ENCODE results near the gene MTHFSD. TPM values are rescaled to one million over a fixed set of nuclear protein-coding genes. Genes with fewer than 3 reads are reported as not detected.
A peak's percentile ranks its signal among the peaks of the same experiment; 100 is the strongest.

MTHFSD gene
- total RNA-seq, 4 donors from 2014 or later = 22.7 to 40.8 (median 25.4) TPM

- Histone ChIP-seq H3K27ac (no peak overlapping the region), H3K4me1 (peaks cover 0 to 16% (median 0%) of the 10 kb centered on the region in 4 donors), H3K9me3 (no peaks in the 10 kb centered on the region), H3K4me3 (no peak overlapping the region), H3K36me3 (no peaks in the 10 kb centered on the region), H3K27me3 (peaks cover 0 to 24% of the 10 kb centered on the region in 2 donors)
- WGBS, 2 donors = 64 to 67% methylated on average over 22 of the region's 22 CpGs
- no peak for TF ChIP-seq CTCF (IDR thresholded peaks at IDR 0.05)
- TF ChIP-seq POLR2A (IDR thresholded peaks at IDR 0.05) = no peak
- TF ChIP-seq EP300 (IDR thresholded peaks at IDR 0.05) = no peak
- DNase-seq (ENCODE audit: low spot score in 2 of 2) = no peak
These were observed 43.9 kb upstream of the MTHFSD start for GRCh38 chr16:86598607-86599565.

- Histone ChIP-seq H3K27ac (no peak overlapping the region), H3K9me3 (no peaks in the 10 kb centered on the region), H3K4me3 (no peak overlapping the region), H3K27me3 (peaks cover 0 to 33% of the 10 kb centered on the region in 2 donors), H3K4me1 (peaks cover 0 to 21% (median 0%) of the 10 kb centered on the region in 4 donors), H3K36me3 (no peaks in the 10 kb centered on the region)
- no peak for DNase-seq (ENCODE audit: low spot score in 2 of 2)
- TF ChIP-seq EP300 (IDR thresholded peaks at IDR 0.05) = no peak
- TF ChIP-seq POLR2A (IDR thresholded peaks at IDR 0.05) = no peak
- TF ChIP-seq CTCF (IDR thresholded peaks at IDR 0.05) = no peak
- WGBS, 2 donors = 33 to 46% methylated on average over 7 of the region's 7 CpGs
These were observed 43.0 kb upstream of the MTHFSD start for GRCh38 chr16:86597880-86598606.

GRCh38 chr16:86597126-86597879 is 42.3 kb upstream of the MTHFSD start:
- H3K27ac ChIP-seq = peak overlapping the region in 1 of 4 donors; percentile 32
- H3K36me3 ChIP-seq = no peaks in the 10 kb centered on the region
- 65 to 67% methylated on average over 18 of the region's 18 CpGs for WGBS, 2 donors
- DNase-seq (ENCODE audit: low spot score in 2 of 2) = no peak
- no peak overlapping the region for H3K4me3 ChIP-seq
- H3K27me3 ChIP-seq = peaks cover 0 to 39% of the 10 kb centered on the region in 2 donors
- H3K4me1 ChIP-seq = peaks cover 0 to 21% (median 0%) of the 10 kb centered on the region in 4 donors
- no peak for TF ChIP-seq CTCF (IDR thresholded peaks at IDR 0.05)
- no peak for TF ChIP-seq EP300 (IDR thresholded peaks at IDR 0.05)
- no peak for TF ChIP-seq POLR2A (IDR thresholded peaks at IDR 0.05)
- H3K9me3 ChIP-seq = no peaks in the 10 kb centered on the region

GRCh38 chr16:86595983-86596605 is 41.1 kb upstream of the MTHFSD start:
- H3K27me3 ChIP-seq = peaks cover 0 to 45% of the 10 kb centered on the region in 2 donors
- H3K4me3 ChIP-seq = no peak overlapping the region
- peaks cover 0 to 21% (median 0%) of the 10 kb centered on the region in 4 donors for H3K4me1 ChIP-seq
- no peaks in the 10 kb centered on the region for H3K9me3 ChIP-seq
- no peak overlapping the region for H3K27ac ChIP-seq
- H3K36me3 ChIP-seq = no peaks in the 10 kb centered on the region
- 61 to 63% methylated on average over 10 of the region's 10 CpGs for WGBS, 2 donors
- DNase-seq (ENCODE audit: low spot score in 2 of 2) = no peak
- TF ChIP-seq EP300 (IDR thresholded peaks at IDR 0.05) = no peak

- peaks cover 0 to 21% (median 0%) of the 10 kb centered on the region in 4 donors for H3K4me1 ChIP-seq
- TF ChIP-seq POLR2A (IDR thresholded peaks at IDR 0.05) (no peak), EP300 (IDR thresholded peaks at IDR 0.05) (no peak), CTCF (IDR thresholded peaks at IDR 0.05) (no peak)
- DNase-seq (ENCODE audit: low spot score in 2 of 2) = no peak
- WGBS, 2 donors = 29 to 46% methylated on average over 8 of the region's 8 CpGs
- H3K9me3 ChIP-seq = no peaks in the 10 kb centered on the region
- H3K4me3 ChIP-seq = no peak overlapping the region
- no peak overlapping the region for H3K27ac ChIP-seq
- no peaks in the 10 kb centered on the region for H3K36me3 ChIP-seq
- H3K27me3 ChIP-seq = peaks cover 0 to 51% of the 10 kb centered on the region in 2 donors
These were observed 39.7 kb upstream of the MTHFSD start for GRCh38 chr16:86594721-86595120.

Data from tibial nerve (tissue), 4 donors.